Mammary epithelial cell (primary cell): ENCODE measurements around the gene BORCS8.

Experiments
- EZH2 ChIP-seq: IDR thresholded peaks from 2 replicates; pipeline ENCODE4 v1.6.1; 2012; ENCODE audit warnings: low read length, inconsistent platforms, borderline replicate concordance
- TF ChIP-seq, protein P1 (sequence below), 2 donors: IDR thresholded peaks in 1 of 2; conservative IDR thresholded peaks in 1 of 2; 2 replicates each; pipeline ENCODE4 v1.5.1; 2011 to 2012; ENCODE audit warnings: inconsistent platforms in 2 of 2, low read length in 2 of 2, mild to moderate bottlenecking in 2 of 2, control low read depth in 1 of 2, low read depth in 1 of 2; ENCODE audit not compliant: insufficient read depth in 1 of 2; ENCODE audit errors: extremely low read depth in 1 of 2

GRCh38 chr19:19201697-19202630 lies 10.0 kb upstream of the BORCS8 start:
- TF ChIP-seq, protein P1, sequence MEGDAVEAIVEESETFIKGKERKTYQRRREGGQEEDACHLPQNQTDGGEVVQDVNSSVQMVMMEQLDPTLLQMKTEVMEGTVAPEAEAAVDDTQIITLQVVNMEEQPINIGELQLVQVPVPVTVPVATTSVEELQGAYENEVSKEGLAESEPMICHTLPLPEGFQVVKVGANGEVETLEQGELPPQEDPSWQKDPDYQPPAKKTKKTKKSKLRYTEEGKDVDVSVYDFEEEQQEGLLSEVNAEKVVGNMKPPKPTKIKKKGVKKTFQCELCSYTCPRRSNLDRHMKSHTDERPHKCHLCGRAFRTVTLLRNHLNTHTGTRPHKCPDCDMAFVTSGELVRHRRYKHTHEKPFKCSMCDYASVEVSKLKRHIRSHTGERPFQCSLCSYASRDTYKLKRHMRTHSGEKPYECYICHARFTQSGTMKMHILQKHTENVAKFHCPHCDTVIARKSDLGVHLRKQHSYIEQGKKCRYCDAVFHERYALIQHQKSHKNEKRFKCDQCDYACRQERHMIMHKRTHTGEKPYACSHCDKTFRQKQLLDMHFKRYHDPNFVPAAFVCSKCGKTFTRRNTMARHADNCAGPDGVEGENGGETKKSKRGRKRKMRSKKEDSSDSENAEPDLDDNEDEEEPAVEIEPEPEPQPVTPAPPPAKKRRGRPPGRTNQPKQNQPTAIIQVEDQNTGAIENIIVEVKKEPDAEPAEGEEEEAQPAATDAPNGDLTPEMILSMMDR (conservative IDR thresholded peaks at IDR 0.05 in 1 of 2, IDR thresholded peaks at IDR 0.05 in 1 of 2; ENCODE audit: extremely low read depth in 1 of 2, insufficient read depth in 1 of 2, low read depth in 1 of 2, low read length in 2 of 2), result no peak
- TF ChIP-seq EZH2, result no peak
